Mucosa of gallbladder (tissue), 1 donor: ENCODE results near the gene TRIM59. TPM values are rescaled to one million over a fixed set of nuclear protein-coding genes. Genes with fewer than 3 reads are reported as not detected.

Experiments
- DNase-seq: peaks from one replicate; pipeline ENCODE4 v3.0.0-alpha.2; 2020; ENCODE audit warnings: low spot score
- total RNA-seq: library from RNA; stranded (reverse); gene quantifications from one replicate; pipeline ENCODE4 v1.2.1, GENCODE V29; 2021
- donor health status: DM: no; HTN: no; CAD: no.

The TRIM59 gene, protein sequence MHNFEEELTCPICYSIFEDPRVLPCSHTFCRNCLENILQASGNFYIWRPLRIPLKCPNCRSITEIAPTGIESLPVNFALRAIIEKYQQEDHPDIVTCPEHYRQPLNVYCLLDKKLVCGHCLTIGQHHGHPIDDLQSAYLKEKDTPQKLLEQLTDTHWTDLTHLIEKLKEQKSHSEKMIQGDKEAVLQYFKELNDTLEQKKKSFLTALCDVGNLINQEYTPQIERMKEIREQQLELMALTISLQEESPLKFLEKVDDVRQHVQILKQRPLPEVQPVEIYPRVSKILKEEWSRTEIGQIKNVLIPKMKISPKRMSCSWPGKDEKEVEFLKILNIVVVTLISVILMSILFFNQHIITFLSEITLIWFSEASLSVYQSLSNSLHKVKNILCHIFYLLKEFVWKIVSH
- total RNA-seq = 5.6 TPM

GRCh38 chr3:160449636-160450598 is at the start of gene TRIM59:
Gene TRIM59 (minus strand): TSS chr3:160449786. CDS start chr3:160439183, 10,603 bp downstream.
- peak; percentile 95 for DNase-seq

- DNase-seq = no peak
These were observed 48.6 kb upstream of the TRIM59 start for GRCh38 chr3:160498202-160498601.

- DNase-seq = no peak
These were observed 40.6 kb upstream of the TRIM59 start for GRCh38 chr3:160490166-160490565.

- no peak for DNase-seq
These were observed 36.9 kb upstream of the TRIM59 start for GRCh38 chr3:160486459-160486869.

DNA sequence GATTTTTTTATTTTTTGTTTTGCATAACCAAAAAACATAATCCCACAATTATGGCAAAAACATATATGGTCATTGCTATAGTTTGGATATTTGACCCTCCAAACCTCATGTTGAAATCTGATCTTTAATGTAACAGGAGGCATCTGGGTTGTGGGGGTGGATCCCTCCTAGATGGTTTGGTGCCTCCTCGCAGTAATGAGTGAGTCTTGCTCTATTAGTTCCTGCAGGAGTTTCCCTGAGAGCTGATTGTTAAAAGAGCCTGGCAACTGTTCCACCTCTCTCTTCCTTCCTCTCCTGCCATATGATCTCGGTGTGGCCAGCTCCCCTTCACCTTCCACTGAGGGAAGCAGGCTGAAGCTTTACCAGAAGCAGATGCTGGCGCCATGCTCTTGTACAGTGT is 33.2 kb upstream of the TRIM59 start:
- no peak for DNase-seq

- DNase-seq = no peak
These were observed 32.3 kb upstream of the TRIM59 start for GRCh38 chr3:160481856-160482255.

GRCh38 chr3:160480931-160481330 is 31.3 kb upstream of the TRIM59 start:
- DNase-seq = no peak

- DNase-seq = no peak
These were observed 29.8 kb upstream of the TRIM59 start for GRCh38 chr3:160479376-160479775.

- DNase-seq = no peak
These were observed 28.8 kb upstream of the TRIM59 start for GRCh38 chr3:160478338-160478737.

DNA sequence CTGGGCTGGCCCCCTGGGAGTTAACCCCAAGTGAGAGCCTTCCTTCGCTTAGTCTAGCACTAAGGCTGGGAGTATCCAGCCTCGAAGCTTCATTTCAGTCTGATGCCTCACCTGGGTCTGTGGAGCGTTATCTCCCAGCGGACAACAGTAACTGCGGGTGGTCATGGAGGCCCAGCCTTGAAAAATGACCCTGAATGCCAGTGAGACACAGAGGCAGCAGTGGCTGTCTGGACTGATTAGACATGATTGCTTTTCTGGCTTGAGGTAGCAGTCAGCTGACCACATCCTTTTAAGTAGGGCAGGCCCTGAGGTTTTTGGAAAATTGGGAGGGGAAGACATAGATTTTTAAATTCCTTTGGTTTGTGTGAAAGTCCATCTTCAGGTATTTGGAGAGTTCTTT is 28.2 kb upstream of the TRIM59 start:
- DNase-seq = no peak

- DNase-seq = no peak
These were observed 26.3 kb upstream of the TRIM59 start for GRCh38 chr3:160475884-160476283.

DNA sequence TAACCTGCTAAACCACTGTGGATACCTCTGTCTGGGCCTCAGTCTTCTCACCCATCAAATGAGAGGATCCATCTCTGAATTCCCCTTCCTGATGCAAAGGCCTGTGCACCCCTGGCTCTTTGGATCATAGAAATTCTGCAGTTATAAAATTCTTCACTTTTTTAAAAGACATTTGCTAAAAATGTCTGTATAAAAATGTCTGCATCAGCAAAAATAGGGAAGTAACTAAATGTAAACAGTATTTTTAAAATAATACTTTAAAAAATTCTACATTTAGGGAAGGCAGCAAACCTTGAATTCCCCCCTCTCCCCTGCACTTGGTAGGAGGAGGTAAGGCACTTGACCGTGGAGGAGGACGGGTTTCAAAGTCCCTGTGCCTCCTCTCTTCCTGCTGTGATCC is 25.6 kb upstream of the TRIM59 start:
- DNase-seq = no peak

DNA sequence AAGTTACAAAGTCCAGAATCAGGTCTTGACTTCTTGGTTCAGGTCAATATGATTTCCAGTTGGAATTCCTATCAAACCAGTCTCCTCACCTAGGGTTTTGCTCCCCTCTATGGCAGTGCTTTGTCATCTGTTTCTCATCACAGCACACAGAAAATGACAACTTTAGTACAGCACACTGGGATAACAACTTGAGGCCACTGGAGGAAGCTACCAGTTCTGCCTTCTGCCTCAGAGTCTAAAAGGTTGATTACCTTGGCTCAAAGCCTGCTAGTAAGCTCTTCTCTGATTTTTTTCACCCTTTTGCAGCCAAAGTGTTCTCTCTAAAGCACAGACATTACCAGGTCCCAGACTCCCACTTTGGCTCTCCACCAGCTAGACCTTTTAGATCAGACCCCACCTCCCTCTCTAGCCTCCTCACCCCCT is 24.8 kb upstream of the TRIM59 start:
- DNase-seq = no peak

- no peak for DNase-seq
These were observed 24.4 kb upstream of the TRIM59 start for GRCh38 chr3:160473978-160474377.

DNA sequence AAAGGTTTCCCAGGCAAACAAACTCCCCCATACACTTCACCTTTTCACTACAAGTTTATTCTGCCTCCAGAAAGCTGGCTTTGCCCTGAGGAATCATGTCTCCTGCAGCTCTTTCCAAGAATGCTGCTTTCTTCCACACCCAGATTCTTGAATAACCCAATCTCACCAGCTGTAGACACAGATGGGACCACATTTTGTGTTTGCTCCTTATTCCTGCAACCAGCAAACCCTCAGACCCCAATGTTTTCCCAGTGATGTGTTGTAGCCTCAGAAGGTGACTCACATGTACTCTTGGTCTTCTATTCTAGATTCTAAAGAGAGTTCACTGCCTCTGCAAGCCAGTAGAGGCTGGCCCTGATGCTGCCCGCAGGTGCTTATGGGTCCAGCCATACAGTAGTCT is 23.6 kb upstream of the TRIM59 start:
- DNase-seq = no peak

DNA sequence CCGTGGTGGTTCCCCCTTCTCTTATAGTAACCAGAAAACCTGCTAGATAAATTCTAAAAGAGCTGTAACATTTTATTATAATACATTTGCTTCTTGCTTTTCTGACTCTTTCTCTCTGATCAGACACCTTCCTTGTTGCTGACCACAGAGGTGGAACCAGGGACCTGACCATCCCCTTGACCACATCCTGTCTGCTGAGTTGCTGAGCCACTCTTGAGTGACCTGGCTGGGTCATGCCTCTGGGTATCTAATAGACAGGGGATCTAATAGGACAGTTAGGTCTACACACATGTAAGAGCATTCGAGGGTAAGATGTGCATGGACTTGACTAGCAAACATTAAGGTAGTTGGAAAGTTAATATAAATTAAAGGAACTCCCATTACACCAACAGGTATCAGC is 22.8 kb upstream of the TRIM59 start:
- no peak for DNase-seq

DNA sequence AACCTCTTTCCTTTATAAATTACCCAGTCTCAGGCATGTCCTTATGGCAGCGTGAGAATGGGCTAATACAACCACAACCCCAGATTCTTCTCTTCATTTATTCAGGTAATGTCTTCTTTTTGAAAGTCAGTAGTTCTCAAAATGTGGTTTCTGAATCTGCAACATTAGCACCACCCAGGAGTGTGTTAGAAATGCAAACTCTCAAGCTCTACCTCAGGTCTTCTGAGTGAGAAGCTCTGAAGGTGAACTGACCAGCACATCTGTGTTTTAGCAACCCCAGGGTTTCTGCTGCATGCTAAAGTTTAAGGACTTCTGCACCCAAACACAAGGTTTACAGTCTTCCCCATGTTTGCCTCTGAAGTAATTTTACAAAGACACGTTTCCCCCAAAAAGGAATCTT is 22.3 kb upstream of the TRIM59 start:
- no peak for DNase-seq

DNA sequence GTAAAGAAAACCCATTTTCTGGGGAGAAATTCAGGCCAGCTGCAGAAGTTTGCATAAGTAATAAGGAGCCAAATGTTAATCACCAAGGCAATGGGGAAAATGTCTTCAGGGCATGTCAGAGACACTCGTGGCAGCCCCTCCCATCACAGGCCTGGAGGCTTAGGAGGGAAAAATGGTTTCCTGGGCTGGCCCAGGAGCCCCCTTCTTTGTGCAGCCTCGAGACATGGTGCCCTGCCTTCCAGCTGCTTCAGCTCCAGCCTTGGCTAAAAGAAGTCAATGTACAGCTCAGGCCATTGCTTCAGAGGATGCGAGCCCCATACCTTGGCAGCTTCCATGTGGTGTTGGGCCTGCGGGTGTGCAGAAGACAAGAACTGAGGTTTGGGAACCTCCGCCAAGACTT is 20.6 kb upstream of the TRIM59 start:
- DNase-seq = no peak

GRCh38 chr3:160464971-160465370 is 15.4 kb upstream of the TRIM59 start:
- DNase-seq = no peak

DNA sequence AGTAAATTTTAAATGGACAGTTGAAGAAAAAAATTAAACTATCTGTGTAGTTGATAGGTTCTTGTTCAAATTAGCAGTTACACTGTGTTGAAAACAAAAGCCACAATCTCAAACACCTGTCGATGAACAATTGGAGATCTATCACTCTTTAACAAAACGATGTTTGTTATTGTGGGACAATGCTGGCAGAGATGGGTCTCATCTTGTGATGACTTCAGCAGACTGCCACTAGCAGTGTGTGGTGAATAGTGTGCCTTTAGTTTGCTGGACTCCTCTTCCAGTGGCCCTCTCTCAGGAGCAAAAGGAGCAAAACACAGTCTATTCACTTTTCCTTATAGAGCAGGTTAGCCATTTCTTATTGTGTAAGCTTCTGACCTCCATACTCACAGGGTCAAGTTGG is 14.7 kb upstream of the TRIM59 start:
- DNase-seq = no peak

GRCh38 chr3:160460033-160460432 is 10.4 kb upstream of the TRIM59 start:
- DNase-seq = no peak

DNA sequence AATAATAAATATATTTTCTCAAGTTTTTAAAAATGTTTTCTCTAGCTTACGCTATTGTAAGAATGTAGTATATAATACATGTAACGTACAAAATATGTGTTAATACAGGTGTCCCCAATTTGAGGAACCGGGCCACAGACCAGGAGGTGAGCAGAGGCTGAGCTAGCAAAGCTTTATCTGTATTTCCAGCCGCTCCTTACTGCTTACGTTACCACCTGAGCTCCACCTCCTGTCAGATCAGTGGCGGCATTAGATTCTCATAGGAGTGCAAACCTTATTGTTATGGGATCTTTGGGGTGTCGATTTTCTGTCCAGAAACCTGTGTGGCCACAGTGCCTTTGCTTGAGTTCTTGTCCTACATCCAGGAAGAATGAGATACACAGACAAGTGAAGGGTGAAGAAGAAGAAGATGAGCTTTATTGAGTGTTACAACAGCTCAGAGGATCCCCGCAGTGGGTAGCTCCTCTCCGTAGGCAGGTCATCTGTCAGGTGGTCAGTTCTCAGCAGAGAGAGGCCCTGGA is 9.9 kb upstream of the TRIM59 start:
- DNase-seq = no peak

- no peak for DNase-seq
These were observed 8.6 kb upstream of the TRIM59 start for GRCh38 chr3:160458151-160458550.
